Measurements from ENCODE around the gene C5orf34.
"Not testable (repeated sequence)": the region's sequence is repeated elsewhere in the genome, so short reads cannot be mapped to it uniquely, and the experiment has no call there.

- not testable (repeated sequence) for TF ChIP-seq CTCF (IDR thresholded peaks at IDR 0.05 in 8 of 11, conservative IDR thresholded peaks at IDR 0.05 in 3 of 11); POLR2A (IDR thresholded peaks at IDR 0.05)
Measured at GRCh38 chr5:43549272-43549671, 34.3 kb upstream of the C5orf34 start.

Data from spleen (tissue), 7 donors.